NCI-H82 treated with DMSO at 0.1 percent for 48 hours (cell line): ENCODE data around the gene ADGRE1.

Experiments used
- DNase-seq: peaks from one replicate; lab custom pipeline; 2025; ENCODE audit not compliant: unreplicated experiment; lab: John Stamatoyannopoulos, UW

The ADGRE1 gene

GRCh38 chr19:6952956-6953355 is 65.6 kb downstream of the ADGRE1 start:
- no peak for DNase-seq

- no peak for DNase-seq
Observed at GRCh38 chr19:6955082-6955481, 67.7 kb downstream of the ADGRE1 start.

GRCh38 chr19:6956573-6956972 is 69.2 kb downstream of the ADGRE1 start:
- DNase-seq = no peak

GRCh38 chr19:6958791-6959190 is 71.4 kb downstream of the ADGRE1 start:
- DNase-seq = no peak

GRCh38 chr19:6963244-6963852 is 76.0 kb downstream of the ADGRE1 start:
- DNase-seq = no peak

GRCh38 chr19:6963937-6964336 is 76.6 kb downstream of the ADGRE1 start:
- no peak for DNase-seq

- DNase-seq = no peak
Observed at GRCh38 chr19:6967967-6968366, 80.6 kb downstream of the ADGRE1 start.

GRCh38 chr19:6969490-6969889 is 82.1 kb downstream of the ADGRE1 start:
- no peak for DNase-seq

- no peak for DNase-seq
Observed at GRCh38 chr19:6970021-6970420, 82.6 kb downstream of the ADGRE1 start.

GRCh38 chr19:6970443-6970842 is 83.1 kb downstream of the ADGRE1 start:
- DNase-seq = no peak

GRCh38 chr19:6971366-6971765 is 84.0 kb downstream of the ADGRE1 start:
- no peak for DNase-seq

- DNase-seq = no peak
Observed at GRCh38 chr19:6976197-6976596, 88.8 kb downstream of the ADGRE1 start.

GRCh38 chr19:6979399-6979798 is 92.0 kb downstream of the ADGRE1 start:
- no peak for DNase-seq

GRCh38 chr19:6983448-6983847 is 96.1 kb downstream of the ADGRE1 start:
- DNase-seq = no peak

- no peak for DNase-seq
Observed at GRCh38 chr19:6987850-6988249, 100.5 kb downstream of the ADGRE1 start.

GRCh38 chr19:6988257-6988656 is 100.9 kb downstream of the ADGRE1 start:
- no peak for DNase-seq
